Body of pancreas (tissue), 4 donors: Measurements from ENCODE around the gene SNX32.

ENCODE experiments used
- CTCF ChIP-seq, 7 experiments: fragments of 450-650 bp in 4 of 7; fragments of 200-600 bp in 3 of 7; sonication (generic) in 3 of 7; IDR thresholded peaks; one replicate each; pipeline ENCODE4 v1.5.1; 2016 to 2019; ENCODE audit warnings: antibody characterized with exemption in 7 of 7
- POLR2A ChIP-seq, 3 donors: fragments of 450-650 bp; IDR thresholded peaks; one replicate each; pipeline ENCODE4 v1.6.1; 2016; ENCODE audit warnings: antibody characterized with exemption in 3 of 3, mild to moderate bottlenecking in 2 of 3

DNA sequence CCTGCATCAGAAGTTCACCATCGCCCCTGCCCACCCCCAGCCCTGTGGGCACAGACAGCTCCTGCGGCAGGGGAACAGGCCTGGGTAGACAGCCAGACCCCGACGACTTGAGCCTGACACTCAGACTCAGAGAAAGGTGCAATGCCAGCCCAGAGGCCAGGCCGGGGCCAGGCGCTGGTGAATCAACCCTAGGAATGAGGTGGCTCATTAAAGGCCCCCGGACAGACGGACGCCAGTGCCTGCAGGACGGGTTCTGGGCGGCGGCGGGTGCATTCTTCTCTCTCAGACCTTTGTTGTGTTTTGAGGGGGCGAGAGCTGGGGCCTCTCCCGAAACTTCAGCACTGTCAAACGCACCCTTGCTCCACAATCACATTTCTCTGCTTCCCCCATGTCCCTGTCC is 41.3 kb upstream of the SNX32 start:
- no peak for TF ChIP-seq CTCF (IDR thresholded peaks at IDR 0.05)
- no peak for TF ChIP-seq POLR2A (IDR thresholded peaks at IDR 0.05)
